ENCODE data around the gene CARD19.
"Not testable (repeated sequence)": the region's sequence is repeated elsewhere in the genome, so short reads cannot be mapped to it uniquely, and the experiment has no call there.

Gene CARD19

DNA sequence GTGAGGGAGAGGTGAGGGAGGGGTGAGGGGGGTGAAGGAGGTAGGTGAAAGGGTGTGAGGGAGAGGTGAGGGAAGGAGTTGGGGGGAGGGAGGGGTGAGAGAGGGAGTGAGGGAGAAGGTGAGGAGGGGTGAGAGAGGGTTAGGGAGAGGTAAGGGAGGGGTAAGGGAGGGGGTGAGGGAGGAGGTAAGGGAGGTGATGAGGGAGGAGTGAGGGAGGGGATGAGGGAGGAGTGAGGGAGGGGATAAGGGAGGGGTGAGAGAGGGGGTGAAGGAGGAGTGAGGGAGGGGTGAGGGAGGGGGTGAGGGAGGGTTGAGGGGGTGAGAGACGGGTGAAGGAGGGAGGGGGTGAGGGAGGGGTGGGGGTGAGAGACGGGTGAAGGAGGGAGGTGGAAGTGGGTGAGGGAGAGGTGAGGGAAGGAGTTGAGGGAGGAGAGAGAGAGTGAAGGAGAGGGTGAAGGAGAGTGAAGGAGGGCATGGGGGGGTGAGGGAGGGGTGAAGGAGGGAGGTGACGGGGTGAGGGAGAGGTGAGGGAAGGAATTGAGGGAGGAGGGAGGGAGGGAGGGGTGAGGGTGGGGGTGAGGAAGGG, 19.6 kb downstream of the CARD19 start:
- Histone ChIP-seq H3K9ac (ENCODE audit: low read depth, low read length) (no peak overlapping the region), H3K36me3 (ENCODE audit: control insufficient read depth, insufficient read depth, low read length) (peaks cover 5% of the 10 kb centered on the region), H3K9me3 (ENCODE audit: control insufficient read depth, insufficient read depth, low read length) (no peaks in the 10 kb centered on the region), H3K4me1 (ENCODE audit: control insufficient read depth, insufficient read depth, low read length) (peaks cover 3% of the 10 kb centered on the region), H3K27me3 (ENCODE audit: control insufficient read depth, insufficient read depth, low read length) (no peaks in the 10 kb centered on the region), H3K4me3 (ENCODE audit: low read depth, low read length) (no peak overlapping the region)

DNA sequence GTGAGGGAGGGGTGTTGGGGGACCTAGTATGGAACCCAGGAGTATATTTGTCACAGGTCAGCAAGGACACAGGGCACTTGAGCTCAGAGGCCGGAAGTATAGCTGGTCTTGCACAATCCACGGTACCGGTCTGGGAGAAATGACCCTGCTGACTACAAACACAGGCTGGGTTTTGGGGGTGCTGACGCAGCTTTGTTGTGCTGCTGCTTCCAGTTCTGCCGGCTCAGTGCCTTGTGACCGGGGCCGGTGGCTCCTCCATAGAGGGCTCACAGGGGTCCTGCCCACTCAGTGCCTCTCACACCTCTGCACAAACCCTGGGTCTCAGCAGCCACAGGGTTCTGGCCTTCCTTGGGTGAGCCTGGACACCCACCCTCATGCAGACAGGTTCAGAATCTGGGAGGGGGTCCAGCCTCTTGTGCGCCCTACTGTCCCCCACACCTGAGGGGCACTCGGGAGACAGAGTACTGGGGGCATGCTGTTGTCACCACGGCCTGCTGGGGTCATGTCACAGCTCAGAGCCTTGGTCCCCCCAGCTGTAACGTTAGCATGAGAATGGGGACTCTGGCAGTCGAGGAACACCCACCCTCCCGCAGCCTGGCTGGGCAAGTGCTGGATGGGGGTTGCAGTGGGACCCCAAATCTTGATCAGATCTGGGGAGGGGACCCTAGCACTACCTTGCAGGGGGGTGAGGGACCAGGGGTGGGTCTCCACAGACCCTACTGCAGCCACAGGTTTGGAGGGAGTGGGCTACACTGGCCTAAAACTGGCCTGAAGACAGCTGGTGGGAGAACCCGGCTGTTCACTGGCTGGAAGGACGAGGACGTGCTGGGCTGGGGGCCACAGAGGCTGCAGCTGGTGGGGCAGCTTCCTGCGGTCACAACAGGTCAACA, 20.3 kb downstream of the CARD19 start:
- H3K4me3 ChIP-seq (ENCODE audit: low read depth, low read length): no peak overlapping the region
- H3K9ac ChIP-seq (ENCODE audit: low read depth, low read length): no peak overlapping the region
- no peaks in the 10 kb centered on the region for H3K27me3 ChIP-seq (ENCODE audit: control insufficient read depth, insufficient read depth, low read length)
- peaks cover 3% of the 10 kb centered on the region for H3K4me1 ChIP-seq (ENCODE audit: control insufficient read depth, insufficient read depth, low read length)
- H3K9me3 ChIP-seq (ENCODE audit: control insufficient read depth, insufficient read depth, low read length): no peaks in the 10 kb centered on the region
- peaks cover 6% of the 10 kb centered on the region for H3K36me3 ChIP-seq (ENCODE audit: control insufficient read depth, insufficient read depth, low read length)

DNA sequence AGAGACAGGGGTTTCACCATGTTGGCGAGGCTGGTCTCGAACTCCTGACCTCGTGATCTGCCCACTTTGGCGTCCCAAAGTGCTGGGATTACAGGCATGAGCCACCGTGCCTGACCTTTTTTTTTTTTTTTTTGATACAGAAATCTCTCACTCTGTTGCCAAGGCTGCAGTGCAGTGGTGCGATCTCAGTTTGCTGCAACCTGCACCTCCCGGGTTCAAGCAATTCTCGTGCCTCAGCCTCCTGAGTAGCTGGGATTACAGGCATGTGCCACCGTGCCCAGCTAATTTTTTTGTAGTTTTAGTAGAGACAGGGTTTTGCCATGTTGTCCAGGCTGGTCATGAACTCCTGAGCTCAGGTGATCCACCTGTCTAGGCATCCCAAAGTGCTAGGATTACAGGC, 21.5 kb downstream of the CARD19 start:
- not testable (repeated sequence) for H3K27me3 ChIP-seq (ENCODE audit: control insufficient read depth, insufficient read depth, low read length); H3K9me3 ChIP-seq (ENCODE audit: control insufficient read depth, insufficient read depth, low read length); H3K36me3 ChIP-seq (ENCODE audit: control insufficient read depth, insufficient read depth, low read length); H3K4me3 ChIP-seq (ENCODE audit: low read depth, low read length); H3K4me1 ChIP-seq (ENCODE audit: control insufficient read depth, insufficient read depth, low read length); H3K9ac ChIP-seq (ENCODE audit: low read depth, low read length)

DNA sequence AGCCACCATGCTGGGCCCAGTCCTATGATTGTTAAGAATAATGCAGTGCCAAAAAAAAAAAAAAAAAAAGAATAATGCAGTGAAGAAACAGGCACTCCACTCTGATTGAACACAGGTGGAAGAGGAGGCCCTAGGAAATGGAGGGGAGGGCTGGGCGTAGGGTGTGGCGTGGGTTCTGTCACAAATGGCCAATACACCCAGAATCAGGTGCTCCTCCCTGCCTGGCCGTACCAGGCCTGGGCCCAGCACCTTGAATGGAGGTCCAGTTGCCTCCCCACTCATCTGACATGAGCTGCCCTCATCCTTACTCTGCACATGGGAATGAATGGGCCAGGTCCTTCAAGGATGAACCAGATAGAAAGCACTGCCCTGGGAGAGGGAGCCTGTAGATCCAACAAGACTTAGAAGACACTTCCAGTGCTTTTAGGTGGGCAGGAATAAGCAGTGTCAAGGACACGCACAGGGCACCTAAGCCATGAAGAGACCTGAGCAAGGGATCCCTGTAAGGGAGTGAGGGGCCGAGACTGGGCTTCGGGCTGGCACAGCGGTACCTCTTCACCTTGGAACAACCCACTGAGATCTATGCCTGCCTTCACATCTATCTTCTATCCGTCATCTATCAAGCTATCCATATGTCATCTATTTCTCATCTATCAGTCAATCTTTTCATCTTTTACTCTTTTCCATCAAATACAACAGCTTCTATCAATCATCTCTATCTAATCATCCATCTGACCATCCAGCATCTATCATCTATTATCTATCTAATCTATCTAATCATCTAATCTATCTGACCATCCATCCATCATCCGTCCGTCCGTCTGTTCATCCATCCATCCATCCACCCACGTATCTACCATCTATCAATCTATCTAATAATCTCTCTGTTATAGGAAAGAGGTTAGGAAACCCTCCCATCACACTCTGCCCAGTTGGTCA, 22.2 kb downstream of the CARD19 start:
- no peaks in the 10 kb centered on the region for H3K9me3 ChIP-seq (ENCODE audit: control insufficient read depth, insufficient read depth, low read length)
- H3K9ac ChIP-seq (ENCODE audit: low read depth, low read length): no peak overlapping the region
- no peaks in the 10 kb centered on the region for H3K27me3 ChIP-seq (ENCODE audit: control insufficient read depth, insufficient read depth, low read length)
- H3K36me3 ChIP-seq (ENCODE audit: control insufficient read depth, insufficient read depth, low read length): peaks cover 7% of the 10 kb centered on the region
- peaks cover 3% of the 10 kb centered on the region for H3K4me1 ChIP-seq (ENCODE audit: control insufficient read depth, insufficient read depth, low read length)
- no peak overlapping the region for H3K4me3 ChIP-seq (ENCODE audit: low read depth, low read length)

DNA sequence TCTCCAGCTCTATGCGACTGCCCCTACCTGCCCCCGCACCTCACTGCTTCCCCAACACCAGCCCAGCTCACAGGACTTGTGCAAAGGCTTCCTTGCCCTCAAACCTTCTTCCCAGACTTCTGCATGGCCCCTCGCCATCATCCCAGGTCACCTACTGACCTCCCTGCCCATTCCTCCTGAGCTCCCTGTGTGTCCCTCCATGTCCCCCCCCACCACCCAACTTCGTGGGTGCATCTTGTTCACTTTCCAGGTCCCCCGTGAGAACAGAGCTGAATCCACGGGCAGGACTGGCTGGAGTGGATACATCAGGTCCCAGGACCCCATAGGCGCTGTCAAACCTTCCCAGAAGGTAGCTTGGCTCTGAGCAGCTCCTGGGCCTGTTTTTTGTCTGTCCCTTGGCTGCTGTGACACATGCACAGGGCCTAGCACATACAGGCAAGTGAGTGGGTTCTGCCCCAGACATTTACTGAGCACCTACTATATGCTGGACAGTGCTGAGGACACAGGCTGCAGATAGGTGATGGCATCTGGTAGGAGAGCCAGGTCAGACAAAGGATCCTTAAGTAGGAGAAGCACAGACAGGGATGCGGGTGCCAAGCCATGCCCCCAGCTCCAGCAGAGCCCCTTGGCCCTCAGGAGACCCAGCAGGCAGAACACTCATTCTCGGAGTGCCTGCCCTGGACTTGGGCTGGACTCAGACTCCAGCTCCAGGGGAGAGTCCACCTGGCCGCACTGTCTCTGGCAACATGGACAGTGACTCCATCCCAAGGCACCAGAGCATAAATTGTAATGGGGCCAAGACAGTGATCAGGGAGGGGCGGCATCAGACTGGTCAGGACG, 23.1 kb downstream of the CARD19 start:
- H3K9ac ChIP-seq (ENCODE audit: low read depth, low read length): no peak overlapping the region
- H3K9me3 ChIP-seq (ENCODE audit: control insufficient read depth, insufficient read depth, low read length): no peaks in the 10 kb centered on the region
- H3K4me3 ChIP-seq (ENCODE audit: low read depth, low read length): no peak overlapping the region
- peaks cover 11% of the 10 kb centered on the region for H3K36me3 ChIP-seq (ENCODE audit: control insufficient read depth, insufficient read depth, low read length)
- H3K27me3 ChIP-seq (ENCODE audit: control insufficient read depth, insufficient read depth, low read length): no peaks in the 10 kb centered on the region
- H3K4me1 ChIP-seq (ENCODE audit: control insufficient read depth, insufficient read depth, low read length): peaks cover 3% of the 10 kb centered on the region

DNA sequence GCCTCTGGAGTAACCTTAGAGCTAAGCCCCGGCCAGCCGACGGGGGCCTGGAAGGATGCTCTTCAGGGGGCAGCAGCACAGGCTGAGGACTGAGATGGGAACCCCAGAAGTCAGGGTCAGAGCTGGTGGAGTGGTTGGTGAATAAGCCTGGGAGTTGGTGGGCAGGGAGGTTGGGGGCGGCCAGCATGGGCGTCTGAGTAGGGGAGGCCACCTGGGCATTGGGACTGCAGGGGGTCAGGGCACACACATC, 23.6 kb downstream of the CARD19 start:
- Histone ChIP-seq H3K4me1 (ENCODE audit: control insufficient read depth, insufficient read depth, low read length) (peaks cover 3% of the 10 kb centered on the region), H3K9me3 (ENCODE audit: control insufficient read depth, insufficient read depth, low read length) (no peaks in the 10 kb centered on the region), H3K27me3 (ENCODE audit: control insufficient read depth, insufficient read depth, low read length) (no peaks in the 10 kb centered on the region), H3K36me3 (ENCODE audit: control insufficient read depth, insufficient read depth, low read length) (peaks cover 11% of the 10 kb centered on the region), H3K4me3 (ENCODE audit: low read depth, low read length) (no peak overlapping the region), H3K9ac (ENCODE audit: low read depth, low read length) (no peak overlapping the region)

DNA sequence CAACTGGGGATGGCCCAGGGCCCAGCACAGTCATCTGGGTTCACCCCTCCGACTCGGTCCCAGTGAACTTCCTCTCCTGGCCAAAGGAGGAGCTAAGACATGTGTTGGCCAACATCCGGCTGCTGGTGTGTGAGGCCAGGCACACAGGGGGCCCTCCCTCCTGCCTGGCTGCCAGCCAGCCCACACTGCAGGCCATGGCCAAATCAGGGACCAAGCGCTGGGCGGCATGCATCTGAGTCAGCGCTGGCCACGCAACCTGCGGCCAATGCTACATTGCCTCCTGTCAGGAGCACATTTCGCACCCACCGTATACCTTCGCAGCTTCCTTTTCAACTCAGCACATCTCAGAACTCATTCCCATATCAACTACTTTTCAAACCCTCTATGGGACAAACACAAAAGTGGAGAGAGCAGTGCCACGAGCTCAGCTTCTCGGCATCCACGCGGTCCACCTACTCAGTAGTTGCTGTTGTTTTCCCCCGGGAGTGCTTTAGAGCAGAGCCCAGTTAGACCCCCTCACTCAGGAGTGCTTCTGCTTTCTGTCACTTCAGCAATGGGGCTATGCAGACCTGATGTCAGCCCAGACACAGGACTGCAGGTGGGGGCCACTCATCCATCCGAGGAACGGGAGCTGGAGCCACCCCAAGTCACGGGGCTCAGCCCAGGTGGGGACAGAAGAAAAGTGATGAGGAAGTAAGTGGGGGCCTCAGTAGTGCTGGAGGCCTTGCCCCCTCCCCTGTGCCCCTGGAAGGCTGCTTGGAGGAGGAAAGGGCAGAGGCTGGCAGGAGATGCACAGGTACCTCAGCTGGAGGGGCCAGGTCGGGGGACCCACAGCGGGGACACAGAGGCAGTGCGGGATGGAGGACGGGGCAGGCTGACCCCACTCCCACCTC, 24.2 kb downstream of the CARD19 start:
- no peak overlapping the region for H3K9ac ChIP-seq (ENCODE audit: low read depth, low read length)

DNA sequence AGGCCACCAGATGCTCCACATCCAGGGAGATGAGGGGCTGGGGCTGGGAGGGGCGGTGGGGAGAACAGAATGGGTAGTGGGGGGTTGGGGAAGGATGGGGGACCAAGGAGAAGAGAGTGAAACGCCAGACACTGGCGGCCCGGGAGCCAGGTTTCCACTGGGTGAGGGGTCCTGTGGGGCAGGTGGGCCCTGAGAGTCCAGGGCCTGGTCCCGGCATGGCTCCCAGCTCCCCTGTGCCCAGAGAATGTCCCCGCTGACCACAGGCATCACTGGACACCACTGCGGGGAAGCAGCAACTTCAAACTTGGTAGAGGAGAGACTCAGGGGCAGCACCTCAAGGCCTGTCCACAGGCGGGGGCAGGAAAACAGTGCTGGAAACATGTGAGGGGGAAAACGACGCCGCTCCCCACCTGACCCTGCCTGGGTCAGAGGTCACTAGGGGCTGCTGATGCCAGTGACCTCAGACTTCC, 24.9 kb downstream of the CARD19 start:
- Histone ChIP-seq H3K4me3 (ENCODE audit: low read depth, low read length) (no peak overlapping the region), H3K9ac (ENCODE audit: low read depth, low read length) (no peak overlapping the region), H3K27me3 (ENCODE audit: control insufficient read depth, insufficient read depth, low read length) (no peaks in the 10 kb centered on the region), H3K36me3 (ENCODE audit: control insufficient read depth, insufficient read depth, low read length) (peaks cover 17% of the 10 kb centered on the region), H3K9me3 (ENCODE audit: control insufficient read depth, insufficient read depth, low read length) (no peaks in the 10 kb centered on the region), H3K4me1 (ENCODE audit: control insufficient read depth, insufficient read depth, low read length) (peaks cover 3% of the 10 kb centered on the region)

More for the DNA sequence above, 24.2 kb downstream of the CARD19 start:
- Histone ChIP-seq H3K36me3 (ENCODE audit: control insufficient read depth, insufficient read depth, low read length) (peaks cover 17% of the 10 kb centered on the region), H3K4me1 (ENCODE audit: control insufficient read depth, insufficient read depth, low read length) (peaks cover 3% of the 10 kb centered on the region), H3K4me3 (ENCODE audit: low read depth, low read length) (no peak overlapping the region), H3K27me3 (ENCODE audit: control insufficient read depth, insufficient read depth, low read length) (no peaks in the 10 kb centered on the region), H3K9me3 (ENCODE audit: control insufficient read depth, insufficient read depth, low read length) (no peaks in the 10 kb centered on the region)

DNA sequence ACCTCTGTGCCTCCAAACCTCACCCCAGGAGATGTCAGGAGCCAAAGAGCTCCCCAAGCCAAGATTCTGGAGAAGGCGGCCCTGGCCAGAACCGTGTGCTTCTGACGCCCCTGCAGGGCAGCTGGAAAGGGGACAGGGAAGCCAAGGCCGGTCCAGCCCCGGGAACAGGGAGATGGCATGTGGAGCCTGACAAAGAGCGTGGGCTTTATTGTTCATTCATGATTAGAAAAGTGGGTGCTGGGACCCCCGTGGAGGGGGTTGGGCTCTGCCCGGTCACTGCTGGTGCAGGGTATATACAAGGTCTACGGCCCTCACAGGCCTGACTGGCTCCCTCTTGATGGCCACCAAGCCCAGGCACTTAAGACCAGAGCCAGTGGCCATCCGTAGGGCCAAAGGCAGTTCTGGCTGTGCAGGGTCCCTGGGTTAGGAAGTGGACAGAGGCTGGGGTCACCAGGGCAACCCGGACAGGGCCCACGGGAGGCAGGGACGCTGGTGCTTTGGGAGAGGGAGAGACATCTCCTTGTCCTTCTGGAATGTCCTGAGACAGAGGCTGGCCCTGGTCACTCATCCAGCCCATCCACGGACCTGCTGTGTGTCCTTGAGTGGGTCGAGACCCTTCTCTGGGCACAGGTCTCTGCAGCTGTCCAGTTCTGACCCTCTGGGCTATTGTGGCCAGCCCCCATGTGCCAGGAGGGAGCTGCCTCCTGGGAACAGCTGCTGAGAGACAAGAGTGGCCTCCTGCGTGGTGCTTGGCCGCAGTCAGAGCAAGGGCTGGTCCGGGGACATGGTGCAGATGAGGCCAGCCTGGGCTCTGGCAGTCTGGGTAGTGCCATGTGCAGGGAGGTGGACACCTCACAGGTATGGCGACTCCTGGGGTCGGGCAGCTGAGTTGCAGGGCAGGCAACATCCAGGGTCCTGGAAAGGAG, 25.6 kb downstream of the CARD19 start:
- Histone ChIP-seq H3K4me1 (ENCODE audit: control insufficient read depth, insufficient read depth, low read length) (no peaks in the 10 kb centered on the region), H3K36me3 (ENCODE audit: control insufficient read depth, insufficient read depth, low read length) (peaks cover 20% of the 10 kb centered on the region), H3K9ac (ENCODE audit: low read depth, low read length) (no peak overlapping the region), H3K27me3 (ENCODE audit: control insufficient read depth, insufficient read depth, low read length) (no peaks in the 10 kb centered on the region), H3K9me3 (ENCODE audit: control insufficient read depth, insufficient read depth, low read length) (no peaks in the 10 kb centered on the region), H3K4me3 (ENCODE audit: low read depth, low read length) (no peak overlapping the region)

DNA sequence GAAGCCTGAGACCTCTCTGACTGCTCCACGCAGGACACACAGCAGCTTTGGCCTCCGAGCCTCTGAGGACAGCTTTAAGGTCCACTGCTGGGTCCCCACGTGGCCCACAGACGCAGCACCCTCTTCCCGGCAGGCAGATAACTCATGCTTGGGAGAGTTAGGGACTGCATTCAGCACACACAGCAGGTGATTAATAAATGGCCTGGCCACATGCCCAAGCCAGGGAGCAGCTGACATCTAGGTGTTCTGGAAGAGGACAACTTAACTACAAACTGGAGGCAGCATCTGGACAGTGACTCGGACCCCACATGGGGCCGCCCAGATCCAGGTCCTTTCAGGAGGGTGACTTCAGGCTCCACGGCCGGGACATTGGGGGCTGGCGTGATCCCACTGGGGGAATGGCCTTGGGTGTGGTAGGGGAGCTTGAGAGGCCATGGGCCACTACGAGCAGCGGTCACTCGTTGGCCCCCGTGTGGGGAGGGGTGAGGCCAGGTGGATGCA, 26.8 kb downstream of the CARD19 start:
- Histone ChIP-seq H3K9ac (ENCODE audit: low read depth, low read length) (no peak overlapping the region), H3K27me3 (ENCODE audit: control insufficient read depth, insufficient read depth, low read length) (no peaks in the 10 kb centered on the region), H3K36me3 (ENCODE audit: control insufficient read depth, insufficient read depth, low read length) (peaks cover 20% of the 10 kb centered on the region), H3K9me3 (ENCODE audit: control insufficient read depth, insufficient read depth, low read length) (no peaks in the 10 kb centered on the region), H3K4me1 (ENCODE audit: control insufficient read depth, insufficient read depth, low read length) (no peaks in the 10 kb centered on the region), H3K4me3 (ENCODE audit: low read depth, low read length) (no peak overlapping the region)

Data from iPS-15b (cell line).